ENCODE data around the gene ARMH4. TPM values are rescaled to one million over a fixed set of nuclear protein-coding genes. Genes with fewer than 3 reads are reported as not detected.

The ARMH4 gene
- total RNA-seq, 4 donors from 2014 or later: 2.8 to 4.7 (median 3.7) TPM

DNA sequence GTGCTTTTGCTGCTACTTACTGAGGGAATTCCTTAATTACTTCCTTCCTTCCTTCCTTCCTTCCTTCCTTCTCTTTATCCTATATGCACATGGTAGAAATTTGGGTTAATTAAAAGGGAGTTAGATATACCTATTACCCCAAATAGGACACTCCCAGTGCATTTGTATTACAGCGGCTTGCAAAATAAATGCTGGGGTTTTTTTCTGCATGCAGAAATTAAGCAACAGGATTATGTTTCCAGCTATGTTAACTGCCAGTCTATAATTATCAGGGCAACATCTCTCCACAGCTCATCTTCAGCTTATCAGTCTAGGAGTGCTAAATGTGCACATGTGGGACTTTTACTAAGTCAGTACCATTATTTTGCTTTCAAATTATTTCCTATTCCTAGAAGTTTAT is 153.2 kb downstream of the ARMH4 start:
- no peaks in the 10 kb centered on the region for H3K9me3 ChIP-seq
- peaks cover 3% of the 10 kb centered on the region for H3K4me1 ChIP-seq
- H3K27me3 ChIP-seq: no peaks in the 10 kb centered on the region
- TF ChIP-seq POLR2AphosphoS5 (IDR thresholded peaks at IDR 0.05) (no peak), CTCF (IDR thresholded peaks at IDR 0.05) (no peak), POLR2A (IDR thresholded peaks at IDR 0.05) (no peak), EP300 (IDR thresholded peaks at IDR 0.05) (no peak)
- WGBS: 80% methylated on average over 1 of the region's 1 CpG
- no peaks in the 10 kb centered on the region for H3K36me3 ChIP-seq
- no peak overlapping the region for H3K27ac ChIP-seq
- no peak for DNase-seq (ENCODE audit: low spot score in 2 of 2)
- no peak overlapping the region for H3K4me3 ChIP-seq

DNA sequence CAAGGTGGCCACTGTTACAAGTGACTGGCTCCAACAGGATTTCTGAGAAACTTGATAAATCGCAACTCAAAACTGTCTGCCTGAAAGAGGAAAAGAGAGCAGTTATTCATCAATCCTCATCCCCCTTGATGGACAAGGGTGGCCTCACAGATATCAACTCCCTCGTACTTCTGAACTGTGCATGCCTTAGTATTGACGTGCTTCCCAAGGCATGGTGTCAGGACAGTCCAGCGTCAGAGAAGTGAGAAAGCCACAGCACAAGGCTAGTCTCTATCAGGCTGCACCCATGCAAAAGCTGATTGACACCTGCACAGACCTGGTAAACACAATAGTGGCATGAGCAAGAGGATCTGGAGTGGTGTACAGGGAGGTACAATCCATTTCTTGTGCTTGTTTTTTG is 160.7 kb downstream of the ARMH4 start:
- DNase-seq (ENCODE audit: low spot score in 2 of 2): no peak
- Histone ChIP-seq H3K4me3 (no peak overlapping the region), H3K36me3 (no peaks in the 10 kb centered on the region), H3K27ac (no peak overlapping the region), H3K9me3 (no peaks in the 10 kb centered on the region), H3K27me3 (no peaks in the 10 kb centered on the region), H3K4me1 (no peaks in the 10 kb centered on the region)
- no peak for TF ChIP-seq CTCF (IDR thresholded peaks at IDR 0.05)
- TF ChIP-seq EP300 (IDR thresholded peaks at IDR 0.05): no peak
- TF ChIP-seq POLR2AphosphoS5 (IDR thresholded peaks at IDR 0.05): no peak
- no peak for TF ChIP-seq POLR2A (IDR thresholded peaks at IDR 0.05)
- WGBS: 84% methylated on average over 4 of the region's 4 CpGs

DNA sequence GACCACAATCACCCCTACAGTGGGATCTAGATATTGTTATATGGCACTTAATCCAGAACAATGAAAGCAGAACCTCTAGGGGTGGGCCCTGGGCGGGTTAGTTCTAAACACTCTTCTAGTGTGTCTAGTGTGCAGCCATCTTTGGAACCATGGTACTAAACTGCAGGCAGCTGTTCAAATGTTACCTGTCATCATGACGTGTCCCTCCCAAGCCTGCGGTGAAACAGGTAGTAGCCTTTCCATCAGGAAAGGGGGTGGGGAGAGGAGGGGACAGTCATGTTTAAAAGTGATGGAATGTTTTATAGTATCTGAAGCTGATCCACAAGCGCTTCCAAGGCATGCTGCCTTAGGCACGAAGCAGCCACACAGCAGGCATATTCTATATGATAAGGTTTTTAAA is 163.6 kb downstream of the ARMH4 start:
- WGBS: 56% methylated on average over 5 of the region's 5 CpGs

DNA sequence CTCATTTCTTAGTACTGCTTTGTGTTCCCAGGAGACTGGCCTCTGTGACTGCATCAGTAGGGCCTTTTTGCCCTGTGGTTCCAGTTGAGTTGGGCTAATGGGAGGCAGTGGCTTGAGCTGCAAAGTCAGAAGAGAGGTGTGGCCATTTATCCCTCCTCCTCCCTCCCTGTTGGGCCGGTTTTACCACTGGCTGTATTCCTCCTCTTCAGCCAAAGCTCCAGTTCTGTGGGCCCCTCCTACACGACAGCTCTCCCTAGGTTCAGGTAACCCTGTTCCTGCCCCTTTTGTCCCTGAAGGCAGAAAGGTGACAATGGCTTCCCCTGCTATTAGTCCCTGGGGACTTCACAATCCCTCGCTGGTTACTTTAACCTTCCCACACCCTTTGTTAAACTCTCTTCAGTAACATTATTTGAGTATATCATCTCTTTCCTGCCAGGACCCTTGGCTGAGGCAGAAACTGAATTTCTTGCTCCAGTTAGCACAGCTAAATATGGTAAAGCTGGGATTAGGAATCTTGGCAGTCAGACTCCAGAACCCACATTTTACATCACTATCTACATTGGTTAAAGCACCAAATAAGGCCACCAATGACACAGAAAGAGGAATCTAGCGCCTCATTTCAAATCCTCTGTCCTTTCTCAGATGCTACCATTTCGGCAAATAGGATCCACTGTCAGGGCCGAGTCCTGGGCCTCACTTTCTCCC is 164.3 kb downstream of the ARMH4 start:
- Histone ChIP-seq H3K9me3 (no peaks in the 10 kb centered on the region), H3K36me3 (no peaks in the 10 kb centered on the region), H3K27me3 (no peaks in the 10 kb centered on the region), H3K4me3 (no peak overlapping the region), H3K27ac (no peak overlapping the region), H3K4me1 (no peaks in the 10 kb centered on the region)
- no peak for DNase-seq (ENCODE audit: low spot score in 2 of 2)
- WGBS: 65% methylated on average over 6 of the region's 6 CpGs
- no peak for TF ChIP-seq POLR2A (IDR thresholded peaks at IDR 0.05)
- no peak for TF ChIP-seq EP300 (IDR thresholded peaks at IDR 0.05)
- no peak for TF ChIP-seq CTCF (IDR thresholded peaks at IDR 0.05)
- no peak for TF ChIP-seq POLR2AphosphoS5 (IDR thresholded peaks at IDR 0.05)

More for the DNA sequence above, 163.6 kb downstream of the ARMH4 start:
- no peaks in the 10 kb centered on the region for H3K9me3 ChIP-seq
- H3K4me3 ChIP-seq: no peak overlapping the region
- DNase-seq (ENCODE audit: low spot score in 2 of 2): no peak
- no peaks in the 10 kb centered on the region for H3K27me3 ChIP-seq
- no peak overlapping the region for H3K27ac ChIP-seq
- no peaks in the 10 kb centered on the region for H3K36me3 ChIP-seq
- H3K4me1 ChIP-seq: no peaks in the 10 kb centered on the region
- TF ChIP-seq POLR2A (IDR thresholded peaks at IDR 0.05) (no peak), POLR2AphosphoS5 (IDR thresholded peaks at IDR 0.05) (no peak), CTCF (IDR thresholded peaks at IDR 0.05) (no peak), EP300 (IDR thresholded peaks at IDR 0.05) (no peak)

DNA sequence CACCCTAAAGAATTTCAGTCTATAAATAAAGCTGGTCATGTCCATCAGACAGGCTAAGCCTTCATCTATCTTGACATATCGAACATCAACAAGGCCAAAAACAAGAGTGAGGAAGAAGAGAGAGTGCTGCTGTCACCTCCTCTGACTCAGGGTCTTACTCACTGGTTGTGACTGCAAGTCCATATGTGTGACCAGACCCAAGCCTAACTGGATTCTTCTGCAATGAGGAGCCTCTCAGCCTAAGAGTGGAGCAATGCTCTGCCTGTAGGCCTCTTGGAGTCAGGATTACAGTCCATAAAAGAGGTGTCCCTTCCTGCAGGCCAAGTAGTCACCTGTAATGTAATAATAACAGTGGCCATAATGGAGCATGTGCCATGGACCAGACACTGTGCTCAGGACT is 165.0 kb downstream of the ARMH4 start:
- H3K9me3 ChIP-seq: no peaks in the 10 kb centered on the region
- no peaks in the 10 kb centered on the region for H3K4me1 ChIP-seq
- H3K27ac ChIP-seq: no peak overlapping the region
- H3K4me3 ChIP-seq: no peak overlapping the region
- TF ChIP-seq EP300 (IDR thresholded peaks at IDR 0.05): no peak
- TF ChIP-seq CTCF (IDR thresholded peaks at IDR 0.05): no peak
- TF ChIP-seq POLR2AphosphoS5 (IDR thresholded peaks at IDR 0.05): no peak
- no peak for TF ChIP-seq POLR2A (IDR thresholded peaks at IDR 0.05)
- H3K36me3 ChIP-seq: no peaks in the 10 kb centered on the region
- H3K27me3 ChIP-seq: no peaks in the 10 kb centered on the region
- DNase-seq (ENCODE audit: low spot score in 2 of 2): no peak
- WGBS: 90% methylated on average over 1 of the region's 1 CpG

Measured in suprapubic skin (tissue), 4 donors.